Measurements from ENCODE around the gene ARL4C. TPM values are rescaled to one million over a fixed set of nuclear protein-coding genes. Genes with fewer than 3 reads are reported as not detected.
"Not testable (repeated sequence)": the region's sequence is repeated elsewhere in the genome, so short reads cannot be mapped to it uniquely, and the experiment has no call there.

ARL4C gene
- total RNA-seq, 6 donors from 2014 or later: 16.6 to 33.1 (median 20.1) TPM

DNA sequence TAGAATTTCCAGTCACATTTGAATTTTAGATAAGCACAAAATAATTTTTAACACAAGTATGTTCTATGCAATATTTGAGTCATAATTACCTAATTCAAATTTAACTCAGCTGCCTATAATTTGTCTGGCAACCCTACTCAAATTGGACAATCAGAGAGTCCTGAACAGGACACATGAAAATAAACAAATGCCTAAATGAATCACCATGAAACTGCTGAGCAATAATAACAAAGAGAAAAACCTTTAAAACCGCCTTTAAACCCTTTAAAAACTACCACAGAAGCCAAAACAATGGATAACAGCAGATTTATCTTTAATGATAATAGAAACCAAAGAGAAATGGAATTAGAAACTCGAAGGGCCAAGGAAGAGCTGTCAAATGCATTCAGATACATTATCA is 39.5 kb downstream of the ARL4C start:
- no peak overlapping the region for H3K4me3 ChIP-seq
- no peak for ATAC-seq (ENCODE audit: low FRiP score in 2 of 2)

DNA sequence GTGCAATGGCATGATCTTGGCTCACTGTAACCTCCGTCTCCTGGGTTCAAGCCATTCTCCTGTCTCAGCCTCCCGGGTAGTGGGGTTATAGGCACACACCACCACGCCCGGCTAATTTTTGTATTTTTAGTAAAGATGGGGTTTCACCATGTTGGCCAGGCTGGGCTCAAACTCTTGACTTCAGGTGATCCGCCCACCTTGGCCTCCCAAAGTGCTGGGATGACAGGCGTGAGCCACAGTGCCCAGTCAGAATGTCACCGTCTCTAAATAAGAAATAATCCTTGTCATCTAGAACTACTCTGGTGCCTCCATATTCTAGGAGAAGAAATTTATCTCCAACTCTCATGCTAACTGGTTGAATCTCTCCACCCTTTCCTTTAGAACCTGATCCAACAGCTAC is 41.6 kb downstream of the ARL4C start:
- ATAC-seq (ENCODE audit: low FRiP score in 2 of 2); H3K27ac ChIP-seq; H3K4me1 ChIP-seq; DNase-seq; H3K4me3 ChIP-seq; H3K9me3 ChIP-seq; H3K27me3 ChIP-seq; H3K36me3 ChIP-seq: not testable (repeated sequence)
- 93 to 97% methylated on average over 7 of the region's 7 CpGs for WGBS, 2 donors

More for the DNA sequence above, 39.5 kb downstream of the ARL4C start:
- 65 to 77% methylated on average over 2 of the region's 2 CpGs for WGBS, 2 donors
- H3K4me1 ChIP-seq: no peaks in the 10 kb centered on the region
- H3K36me3 ChIP-seq: no peaks in the 10 kb centered on the region
- no peaks in the 10 kb centered on the region for H3K27me3 ChIP-seq
- H3K9me3 ChIP-seq: no peaks in the 10 kb centered on the region
- H3K27ac ChIP-seq: no peak overlapping the region
- no peak for DNase-seq
- no peak for TF ChIP-seq CTCF (IDR thresholded peaks at IDR 0.05)
- TF ChIP-seq POLR2A (IDR thresholded peaks at IDR 0.05): no peak

DNA sequence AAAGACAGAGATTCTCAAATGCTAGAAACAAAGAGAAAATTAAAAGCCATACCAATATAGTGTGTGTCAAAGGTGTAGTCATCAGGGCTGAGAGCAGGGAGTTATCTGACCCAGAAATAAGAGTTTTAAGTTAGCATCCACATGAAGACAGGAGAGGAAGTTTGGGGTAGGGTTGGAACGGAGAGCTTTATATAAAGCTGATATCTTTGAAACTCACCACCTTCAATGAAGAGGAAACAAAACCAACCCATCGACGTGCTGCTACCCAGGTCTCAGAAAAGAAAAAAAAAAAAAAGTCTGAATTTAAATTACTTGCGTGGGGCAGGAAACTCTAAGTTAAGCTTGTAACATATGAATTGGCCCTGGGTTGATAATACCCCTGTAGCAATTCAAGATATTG is 42.4 kb downstream of the ARL4C start:
- no peaks in the 10 kb centered on the region for H3K9me3 ChIP-seq
- TF ChIP-seq EP300 (IDR thresholded peaks at IDR 0.05): no peak
- no peak for TF ChIP-seq POLR2AphosphoS5 (IDR thresholded peaks at IDR 0.05)
- no peak for TF ChIP-seq POLR2A (IDR thresholded peaks at IDR 0.05)
- TF ChIP-seq CTCF (IDR thresholded peaks at IDR 0.05): no peak
- no peak for DNase-seq
- ATAC-seq (ENCODE audit: low FRiP score in 2 of 2): no peak
- H3K4me3 ChIP-seq: no peak overlapping the region
- WGBS, 2 donors: 68 to 81% methylated on average over 4 of the region's 4 CpGs
- H3K36me3 ChIP-seq: no peaks in the 10 kb centered on the region
- no peak overlapping the region for H3K27ac ChIP-seq
- H3K27me3 ChIP-seq: no peaks in the 10 kb centered on the region
- no peaks in the 10 kb centered on the region for H3K4me1 ChIP-seq

- Histone ChIP-seq H3K4me1 (no peaks in the 10 kb centered on the region), H3K36me3 (no peaks in the 10 kb centered on the region), H3K9me3 (no peaks in the 10 kb centered on the region), H3K27me3 (no peaks in the 10 kb centered on the region), H3K4me3 (no peak overlapping the region), H3K27ac (no peak overlapping the region)
- 90 to 93% methylated on average over 5 of the region's 5 CpGs for WGBS, 2 donors
- DNase-seq (no peak), ATAC-seq (ENCODE audit: low FRiP score in 2 of 2) (no peak)
- TF ChIP-seq POLR2A (IDR thresholded peaks at IDR 0.05): no peak
- TF ChIP-seq POLR2AphosphoS5 (IDR thresholded peaks at IDR 0.05): no peak
- no peak for TF ChIP-seq CTCF (IDR thresholded peaks at IDR 0.05)
- no peak for TF ChIP-seq EP300 (IDR thresholded peaks at IDR 0.05)
Observed at GRCh38 chr2:234453216-234453615, 43.7 kb downstream of the ARL4C start.

DNA sequence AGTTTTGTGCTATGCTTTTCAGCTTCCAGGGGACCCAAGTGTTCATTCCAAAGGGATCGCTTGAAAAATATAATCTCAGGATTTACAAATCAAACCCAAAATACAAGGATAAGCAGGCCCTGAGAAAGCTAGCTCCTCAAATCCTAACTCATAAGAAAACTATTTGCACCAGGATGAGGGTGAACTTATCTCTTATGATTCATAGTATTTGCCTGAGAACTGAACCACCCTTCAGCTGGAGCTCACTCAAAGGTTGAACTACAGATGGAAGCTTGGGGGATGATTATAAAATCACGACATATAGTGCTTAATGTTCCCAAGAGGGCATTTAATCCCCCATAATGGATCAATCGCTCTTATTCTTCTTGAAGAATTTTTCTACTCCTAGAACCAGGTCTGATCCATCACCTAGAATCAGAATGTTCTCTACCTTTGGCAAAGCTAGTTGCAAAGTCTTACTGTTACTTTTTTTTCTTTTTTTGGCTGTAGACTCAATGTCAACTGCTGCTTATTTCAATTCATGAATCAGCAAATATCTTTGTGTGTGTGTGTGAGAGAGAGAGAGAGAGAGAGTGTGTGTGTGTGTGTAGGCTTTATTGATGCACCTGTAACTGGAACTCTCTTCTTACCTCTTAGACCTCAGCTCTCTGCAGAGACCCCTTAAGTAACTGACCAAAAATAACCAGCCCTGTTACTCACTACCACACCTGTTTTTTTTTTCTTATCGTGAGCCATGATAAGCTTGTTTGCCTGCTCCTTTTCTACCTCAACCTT is 44.8 kb downstream of the ARL4C start:
- DNase-seq: no peak
- H3K27ac ChIP-seq: no peak overlapping the region
- no peaks in the 10 kb centered on the region for H3K4me1 ChIP-seq
- no peak overlapping the region for H3K4me3 ChIP-seq
- no peaks in the 10 kb centered on the region for H3K9me3 ChIP-seq
- no peaks in the 10 kb centered on the region for H3K27me3 ChIP-seq
- WGBS, 2 donors: 88 to 89% methylated on average over 4 of the region's 4 CpGs
- TF ChIP-seq EP300 (IDR thresholded peaks at IDR 0.05): no peak
- no peak for TF ChIP-seq POLR2A (IDR thresholded peaks at IDR 0.05)
- TF ChIP-seq POLR2AphosphoS5 (IDR thresholded peaks at IDR 0.05): no peak
- TF ChIP-seq CTCF (IDR thresholded peaks at IDR 0.05): no peak
- ATAC-seq (ENCODE audit: low FRiP score in 2 of 2): peak in 1 of 2 donors; percentile 79
- no peaks in the 10 kb centered on the region for H3K36me3 ChIP-seq
